GM18861 (cell line): Measurements from ENCODE around the gene ALDH1A2.
"Not testable (repeated sequence)": the region's sequence is repeated elsewhere in the genome, so short reads cannot be mapped to it uniquely, and the experiment has no call there.

ENCODE experiments used
- ATAC-seq: cut with Tn5 transposase; IDR thresholded peaks from one replicate; pipeline ENCODE4 v1.9.1; 2021; ENCODE audit not compliant: unreplicated experiment

The ALDH1A2 gene

DNA sequence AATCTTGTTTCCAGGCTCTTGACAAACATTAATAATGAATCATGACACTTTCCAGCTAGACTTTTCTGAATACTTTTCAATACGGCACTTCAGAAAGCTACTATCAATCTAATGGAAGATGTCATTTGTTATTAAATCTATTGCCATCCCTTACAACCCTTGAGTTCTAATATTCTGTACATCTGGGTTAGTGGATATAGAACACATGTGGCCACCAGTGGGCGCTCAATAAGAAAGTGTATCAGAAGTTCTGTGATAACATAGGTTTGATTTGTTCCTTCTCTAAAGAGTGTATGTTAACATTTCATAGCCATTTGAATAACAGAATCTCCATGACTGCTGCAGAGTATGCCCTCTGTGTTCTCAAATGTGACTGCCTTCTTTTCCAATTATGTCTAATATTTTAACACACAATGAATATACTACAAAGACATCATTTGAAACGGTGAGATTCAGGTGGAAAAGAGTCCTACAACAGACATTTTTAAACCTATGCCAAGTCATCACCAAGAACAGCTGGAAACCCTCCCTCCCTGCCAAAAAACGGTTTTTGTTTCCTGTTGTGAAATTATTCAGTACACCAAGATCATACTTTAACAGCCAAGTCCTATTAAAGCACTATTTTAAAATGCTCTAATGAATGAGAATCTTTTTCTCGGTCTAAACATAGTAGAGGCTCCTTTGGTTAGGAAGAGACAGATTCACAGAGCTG, 22.2 kb downstream of the ALDH1A2 start:
- ATAC-seq: no peak

DNA sequence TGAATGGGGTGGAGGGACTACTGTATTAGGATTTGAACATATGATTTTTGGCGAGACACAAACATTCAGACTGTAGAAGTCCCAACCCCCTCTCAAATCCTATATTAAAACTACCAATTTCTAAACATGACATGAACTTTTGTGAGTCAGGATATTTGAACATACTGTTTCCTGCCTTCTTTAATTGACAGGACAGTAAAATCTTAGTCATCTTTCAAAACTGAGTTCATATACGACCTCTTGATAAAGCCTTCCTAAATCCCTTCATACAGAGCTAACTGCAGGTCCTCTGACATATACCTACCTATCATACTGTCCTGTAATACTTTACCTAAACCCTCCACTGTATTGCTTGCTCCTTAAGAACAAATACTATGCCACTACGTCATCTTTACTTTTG, 23.5 kb downstream of the ALDH1A2 start:
- no peak for ATAC-seq

DNA sequence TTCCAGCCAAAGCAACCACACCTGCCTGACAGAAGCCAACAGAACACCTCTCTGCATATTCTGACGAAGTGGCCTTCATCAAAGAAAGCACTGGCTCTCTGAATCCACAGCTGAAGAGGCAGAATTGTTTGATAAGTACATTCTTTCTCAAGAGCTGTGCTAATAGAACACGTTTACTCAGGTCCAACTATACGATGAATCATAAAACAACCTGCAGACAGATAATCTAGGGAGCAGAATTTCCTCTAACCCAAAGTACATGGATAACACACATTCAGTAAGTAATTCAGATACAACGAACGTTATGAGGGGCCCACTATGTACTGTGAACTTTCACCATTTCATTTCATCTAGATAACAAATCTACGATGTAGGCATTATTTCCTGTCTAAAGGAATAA, 25.4 kb downstream of the ALDH1A2 start:
- ATAC-seq: no peak

DNA sequence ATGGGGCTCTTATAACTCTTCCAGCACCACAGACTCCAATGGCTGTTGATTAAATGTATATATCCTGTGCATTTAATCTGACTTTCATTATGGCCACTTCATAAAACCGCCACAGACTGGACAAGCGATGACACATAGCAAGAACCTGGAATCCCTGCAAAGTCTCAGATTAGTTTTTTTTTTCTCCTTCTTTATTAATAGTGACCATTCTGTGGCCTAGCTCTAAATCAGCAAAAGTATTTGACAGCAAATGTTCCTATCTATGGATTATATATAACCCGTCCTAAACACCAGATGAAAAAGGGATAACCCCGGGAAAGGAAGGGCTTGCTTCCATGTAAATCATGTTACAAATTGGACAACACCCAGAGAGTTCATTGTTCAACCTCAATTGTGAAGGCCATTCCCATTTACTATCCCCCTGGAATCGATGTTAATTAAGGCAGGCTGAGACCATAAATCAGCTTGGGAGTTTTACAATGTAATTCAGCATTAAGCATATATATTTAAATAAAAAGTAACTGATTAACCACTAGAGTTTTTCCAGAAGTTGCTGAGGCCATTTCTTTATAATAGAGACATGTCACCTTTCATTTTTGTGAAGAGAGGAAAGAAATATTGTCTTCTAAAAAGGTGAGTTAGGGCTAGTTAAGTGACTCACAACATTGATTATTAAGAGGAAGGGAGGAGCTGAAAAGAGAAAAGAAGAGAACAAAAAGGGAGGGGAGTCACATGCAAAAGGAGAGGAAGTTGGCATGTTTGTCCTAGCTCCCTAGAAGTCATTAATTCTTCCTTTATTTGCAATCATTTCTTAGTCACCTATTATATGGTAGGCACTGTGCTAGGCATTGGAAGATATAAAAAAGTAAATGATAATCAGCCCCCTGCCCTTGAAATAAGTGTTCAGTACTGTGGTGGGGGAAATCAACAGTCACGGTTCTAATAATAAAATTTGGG, 26.2 kb downstream of the ALDH1A2 start:
- ATAC-seq: no peak

DNA sequence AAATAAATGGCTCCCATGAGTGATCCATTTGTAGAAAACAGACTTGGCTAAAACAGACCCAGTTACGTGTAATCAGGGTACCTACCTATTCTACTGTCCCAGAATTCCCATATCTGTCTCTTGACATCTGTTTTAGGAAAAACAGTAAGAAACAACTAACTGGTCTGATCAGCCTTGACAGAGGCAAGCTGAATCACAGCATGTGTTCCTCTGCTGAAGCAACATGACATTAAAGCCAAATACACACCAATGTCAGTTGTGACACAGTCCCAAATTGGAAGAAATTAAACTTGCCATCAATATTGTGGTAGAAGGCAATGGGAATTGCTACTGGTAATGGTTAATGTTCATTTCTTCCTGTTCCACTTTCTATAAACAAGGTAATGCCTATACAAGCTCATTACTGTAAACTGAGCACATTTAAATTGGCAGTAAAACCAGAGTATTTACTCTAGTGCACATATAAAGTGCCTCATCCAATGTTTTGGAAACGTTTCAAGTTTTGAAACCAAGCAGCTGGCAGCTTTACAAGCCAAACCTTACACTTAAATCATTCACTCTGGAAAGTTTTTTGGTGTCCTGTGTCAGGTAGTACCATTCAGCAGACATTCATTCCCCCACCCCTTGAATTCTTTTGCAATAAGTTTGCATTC, 27.0 kb downstream of the ALDH1A2 start:
- ATAC-seq: no peak

DNA sequence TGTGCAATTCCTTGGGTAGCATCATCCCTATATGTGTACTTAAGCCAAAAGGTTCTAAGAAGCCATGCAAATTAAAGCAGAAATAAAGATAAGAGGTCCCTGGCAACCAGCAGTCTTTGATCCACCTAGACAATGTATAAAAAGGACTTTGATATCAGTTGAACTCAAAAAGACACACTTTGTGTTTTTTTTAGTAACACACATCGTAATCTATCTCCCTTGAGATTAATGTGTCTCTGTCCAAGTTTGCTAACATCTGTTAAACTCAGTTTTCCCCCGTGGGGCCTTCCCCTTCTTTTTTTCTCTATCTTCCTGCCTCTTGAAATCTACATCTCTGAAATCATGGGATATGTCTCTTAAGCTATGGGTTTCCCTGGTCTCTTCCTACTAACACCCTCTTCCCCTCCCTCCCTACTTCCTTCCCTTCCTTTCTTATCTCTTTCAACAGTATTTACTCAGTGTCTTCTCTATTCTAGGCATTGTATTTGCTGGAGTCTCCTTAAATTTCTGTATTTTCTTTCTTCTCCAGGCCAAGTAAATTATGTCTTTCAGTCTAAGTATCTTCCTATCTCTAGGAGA, 27.7 kb downstream of the ALDH1A2 start:
- ATAC-seq: no peak

DNA sequence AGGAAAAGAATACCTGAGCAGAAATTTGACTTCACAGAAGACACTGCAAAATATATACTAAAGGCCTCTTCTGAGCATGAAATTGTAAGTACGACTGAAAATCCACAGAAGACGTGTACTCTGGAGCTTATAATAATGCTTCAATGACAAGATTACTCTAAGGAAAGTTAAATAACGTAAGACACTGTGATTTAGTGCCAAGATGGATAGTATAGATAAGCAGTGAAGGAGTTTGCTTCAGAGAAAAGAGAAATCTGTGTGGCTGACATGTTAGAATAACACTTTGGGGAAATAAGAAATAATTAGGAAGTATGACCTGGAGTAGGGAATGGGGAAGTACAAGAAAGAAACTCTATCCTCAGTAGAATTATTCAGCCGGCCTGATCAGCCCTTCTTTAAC, 28.9 kb downstream of the ALDH1A2 start:
- ATAC-seq: no peak

DNA sequence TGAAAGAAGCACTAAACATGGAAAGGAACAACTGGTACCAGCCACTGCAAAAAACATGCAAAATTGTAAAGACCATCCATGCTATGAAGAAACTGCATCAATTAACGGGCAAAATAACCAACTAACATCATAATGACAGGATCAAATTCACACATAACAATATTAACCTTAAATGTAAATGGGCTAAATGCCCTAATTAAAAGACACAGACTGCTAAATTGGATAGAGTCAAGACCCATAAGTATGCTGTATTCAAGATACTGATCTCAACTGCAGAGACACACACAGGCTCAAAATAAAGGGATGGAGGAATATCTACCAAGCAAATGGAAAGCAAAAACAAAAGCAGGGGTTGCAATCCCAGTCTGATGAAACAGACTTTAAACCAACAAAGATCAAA, 37.1 kb downstream of the ALDH1A2 start:
- not testable (repeated sequence) for ATAC-seq

DNA sequence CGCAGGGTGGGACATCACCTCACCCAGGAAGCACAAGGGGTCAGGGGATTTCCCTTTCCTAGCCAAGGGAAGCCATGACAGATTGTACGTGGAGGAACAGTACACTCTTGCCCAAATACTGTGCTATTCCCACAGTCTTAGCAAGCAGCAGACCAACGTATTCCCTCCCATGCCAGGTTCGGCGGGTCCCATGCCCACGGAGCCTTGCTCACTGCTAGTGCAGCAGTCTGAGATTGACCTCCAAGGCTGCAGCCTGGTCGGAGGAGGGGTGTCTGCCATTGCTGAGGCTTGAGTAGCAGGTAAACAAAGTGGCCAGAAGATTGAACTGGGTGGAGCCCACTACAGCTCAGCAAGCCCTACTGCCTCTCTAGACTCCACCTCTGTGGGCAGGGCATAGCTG, 39.0 kb downstream of the ALDH1A2 start:
- ATAC-seq: no peak

DNA sequence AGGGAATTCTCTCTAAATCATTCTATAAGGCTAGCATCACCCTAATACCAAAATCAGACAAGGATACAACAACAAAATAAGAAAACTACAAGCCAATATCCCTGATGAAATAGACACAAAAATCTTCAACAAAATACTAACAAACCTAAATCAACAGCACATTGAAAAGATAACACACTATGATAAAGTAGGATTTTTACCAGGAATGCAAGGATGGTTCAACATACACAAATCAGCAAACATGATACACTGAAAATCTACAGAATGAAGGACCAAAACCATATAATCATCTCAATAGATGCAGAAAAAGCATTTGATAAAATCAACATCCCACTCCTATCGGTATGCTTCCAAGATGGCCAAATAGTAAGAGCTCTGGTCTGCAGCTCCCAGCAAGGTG, 39.5 kb downstream of the ALDH1A2 start:
- ATAC-seq: no peak

DNA sequence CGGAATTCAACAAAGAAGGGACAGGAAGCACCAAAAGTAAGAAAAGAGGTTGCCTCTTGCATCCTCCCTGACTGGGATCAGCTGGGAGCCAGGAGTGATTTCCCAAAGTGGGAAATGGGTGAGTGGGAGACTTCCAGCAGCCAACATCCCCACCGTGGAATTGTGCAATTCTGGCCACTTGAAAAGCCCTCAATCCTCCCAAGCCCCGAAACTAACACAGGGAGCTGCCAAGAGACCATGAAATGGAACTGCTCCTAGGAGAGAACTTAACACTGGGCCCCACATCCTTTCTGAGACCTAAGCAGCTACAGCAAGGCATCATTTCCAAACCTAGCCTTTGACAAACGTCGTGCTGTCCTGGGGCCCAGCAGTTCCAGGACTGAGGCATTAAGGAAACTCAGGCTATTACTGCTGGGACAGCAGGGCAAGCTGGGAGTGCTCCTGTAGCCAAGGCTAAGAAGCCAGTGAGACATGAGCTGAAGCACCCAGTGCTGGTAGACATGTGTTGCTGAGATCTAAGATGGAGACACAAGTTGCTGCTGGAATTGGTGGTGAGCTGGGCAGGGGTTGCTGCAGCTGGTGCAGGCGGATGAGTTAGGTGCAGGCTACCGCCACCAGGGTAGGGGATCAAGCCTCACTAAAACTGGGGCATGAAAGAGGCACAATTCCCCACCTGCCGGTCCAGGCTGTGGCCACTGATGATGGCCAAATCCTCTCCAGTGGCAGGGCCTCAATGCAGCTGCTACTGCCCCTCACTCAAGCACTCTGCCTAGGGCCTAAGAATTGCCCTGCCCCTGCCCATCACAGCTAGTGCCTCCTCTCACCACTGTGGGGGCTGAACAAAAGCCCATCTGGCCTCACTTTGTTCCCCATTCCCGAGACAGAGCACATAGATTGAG, 43.9 kb downstream of the ALDH1A2 start:
- ATAC-seq: no peak

DNA sequence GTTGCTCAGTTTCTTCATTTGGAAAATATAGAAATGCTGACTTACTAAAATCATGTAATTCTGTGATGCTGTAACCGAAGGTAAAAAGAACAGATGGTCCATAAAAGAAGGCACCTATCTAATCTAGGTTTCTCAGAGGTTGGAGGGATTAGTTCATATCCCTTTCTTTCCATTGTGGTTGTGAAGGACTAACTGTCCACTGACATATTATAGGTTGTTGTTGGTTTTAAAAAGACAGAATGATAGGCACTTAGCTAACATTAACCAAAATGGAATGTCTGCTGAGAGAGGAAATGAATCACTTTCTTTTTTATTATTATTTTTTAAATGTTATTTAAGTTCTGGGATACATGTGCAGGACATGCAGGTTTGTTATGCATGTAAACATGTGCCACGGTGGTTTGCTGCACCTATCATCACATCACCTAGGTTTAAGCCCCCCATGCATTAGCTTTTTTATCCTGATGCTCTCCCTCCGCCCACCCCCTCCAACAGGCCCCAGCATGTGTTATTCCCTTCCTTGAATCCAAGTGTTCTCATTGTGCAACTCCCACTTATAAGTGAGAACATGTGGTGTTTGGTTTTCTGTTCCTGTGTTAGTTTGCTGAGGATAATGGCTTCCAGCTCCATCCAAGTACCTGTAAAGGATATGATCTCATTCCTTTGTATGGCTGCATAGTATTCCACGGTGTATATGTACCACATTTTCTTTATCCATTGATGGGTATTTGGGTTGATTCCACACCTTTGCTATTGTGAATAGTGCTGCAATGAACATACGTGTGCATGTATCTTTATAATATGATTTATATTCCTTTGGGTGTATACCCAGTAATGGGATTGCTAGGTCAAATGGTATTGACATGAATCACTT, 45.8 kb downstream of the ALDH1A2 start:
- no peak for ATAC-seq

DNA sequence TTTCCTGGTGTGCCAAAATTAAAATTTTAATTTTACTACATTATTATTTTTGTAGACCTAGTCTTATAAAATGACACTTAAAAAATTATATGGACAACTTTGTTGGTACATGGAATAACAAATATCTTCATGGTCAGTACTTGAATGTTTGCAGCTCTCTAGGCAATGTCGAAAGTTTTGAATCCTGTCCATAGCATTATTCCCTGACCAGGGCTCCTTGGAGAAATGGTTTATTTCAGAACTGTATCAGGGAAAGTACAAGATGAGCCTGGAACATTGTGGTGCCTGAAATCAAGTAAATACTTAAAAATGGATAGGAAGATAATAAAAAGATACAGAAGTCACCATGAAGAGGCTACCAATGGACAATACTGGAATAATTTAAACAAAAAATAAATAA, 47.6 kb downstream of the ALDH1A2 start:
- ATAC-seq: no peak

DNA sequence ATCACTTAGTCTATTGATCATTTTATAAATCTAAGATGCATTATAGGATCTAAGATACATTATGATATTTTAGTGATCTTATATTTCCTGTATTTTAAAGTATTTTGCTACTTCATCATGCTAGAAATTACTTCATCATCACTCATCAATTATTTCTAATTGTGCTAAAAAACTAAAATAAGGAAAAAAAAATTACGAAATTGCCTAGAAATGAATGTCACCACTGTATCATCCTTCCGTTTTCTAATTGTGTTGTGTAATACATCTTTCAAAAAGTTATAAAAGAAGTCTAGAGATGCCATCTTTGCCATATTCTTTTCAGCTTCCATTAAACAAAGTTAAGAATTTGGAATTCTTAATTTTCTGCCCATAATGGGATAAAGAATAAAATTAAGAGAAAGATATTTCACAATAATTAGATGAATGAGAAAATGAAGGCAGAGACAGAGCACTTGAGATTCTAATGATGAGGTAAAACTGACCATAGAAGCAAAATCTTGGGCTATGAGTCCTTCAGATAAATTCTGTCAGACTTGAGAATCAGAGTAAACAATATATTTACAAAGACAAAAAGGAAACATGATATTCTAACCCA, 48.8 kb downstream of the ALDH1A2 start:
- no peak for ATAC-seq

DNA sequence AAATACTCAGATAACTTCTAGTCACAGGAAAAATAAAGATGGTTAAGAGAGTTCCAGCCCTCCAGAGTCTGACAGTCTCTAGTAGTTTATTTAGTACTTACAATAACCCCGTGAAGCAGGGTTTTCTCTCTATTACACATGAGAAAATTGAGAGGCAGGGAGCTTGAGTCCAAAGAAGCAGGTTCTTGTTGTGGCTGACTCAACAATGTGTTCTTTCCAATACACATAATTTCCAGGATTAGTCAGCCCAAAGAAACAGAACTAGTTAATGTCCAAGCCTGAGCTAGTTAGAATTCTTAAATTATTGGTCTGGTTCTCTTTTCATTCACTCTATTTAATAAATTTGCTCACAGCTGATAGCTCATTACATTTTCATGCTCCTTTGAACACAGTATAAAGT, 49.9 kb downstream of the ALDH1A2 start:
- ATAC-seq: no peak

DNA sequence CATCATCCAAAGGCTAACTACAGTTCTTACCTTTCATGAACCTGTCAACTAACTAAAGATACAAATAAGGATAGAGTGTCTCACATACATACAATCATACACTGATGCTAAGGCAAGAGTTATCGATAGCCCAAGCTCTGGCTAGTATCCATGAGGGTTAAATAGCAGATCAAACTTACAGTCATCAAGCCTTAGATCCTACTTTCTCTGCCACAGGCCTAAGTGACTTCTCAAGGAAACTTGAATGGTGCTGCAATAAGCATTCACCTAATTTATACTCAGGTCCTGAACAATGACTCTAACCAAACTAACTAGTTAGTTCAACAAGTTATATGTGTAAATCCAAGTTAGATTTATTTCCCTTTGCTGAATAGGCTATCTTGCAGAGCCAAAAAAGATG, 51.0 kb downstream of the ALDH1A2 start:
- no peak for ATAC-seq

DNA sequence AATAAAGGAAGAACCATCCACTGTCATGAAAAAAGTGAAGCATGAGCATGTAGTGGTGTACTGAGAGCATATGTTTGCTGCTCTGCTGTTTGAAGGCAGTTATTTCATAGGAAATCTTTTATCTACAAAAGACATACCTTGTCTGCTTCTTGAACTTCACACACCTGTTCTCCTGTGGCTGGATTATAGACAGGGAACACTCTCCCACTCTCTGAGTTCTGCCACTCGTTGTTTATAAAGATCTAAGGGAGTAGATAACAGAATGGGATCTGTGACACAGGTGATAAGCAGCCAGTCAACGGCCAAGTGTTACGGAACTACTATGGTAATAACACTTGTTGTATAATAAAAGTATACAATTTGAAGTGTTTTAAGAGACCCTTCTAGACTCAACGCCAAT, 51.5 kb downstream of the ALDH1A2 start:
- no peak for ATAC-seq

DNA sequence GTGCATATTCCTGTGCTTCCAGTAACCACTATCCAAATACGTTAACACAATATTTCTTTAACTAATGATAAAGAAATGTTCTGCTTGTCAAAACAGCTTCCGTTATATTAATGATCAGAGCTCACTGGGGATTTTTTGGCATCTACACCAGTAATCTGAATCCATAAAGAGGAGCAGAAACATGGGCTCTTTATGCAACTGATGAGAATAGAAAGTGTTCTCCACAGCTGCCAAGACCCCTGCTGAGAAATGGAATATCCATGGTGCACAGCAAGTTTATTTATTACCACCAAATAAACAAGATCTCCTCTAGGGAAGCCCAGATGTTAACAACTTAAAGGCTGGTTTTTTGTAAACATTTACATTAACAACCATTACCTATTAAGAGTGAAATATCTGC, 54.5 kb downstream of the ALDH1A2 start:
- no peak for ATAC-seq

DNA sequence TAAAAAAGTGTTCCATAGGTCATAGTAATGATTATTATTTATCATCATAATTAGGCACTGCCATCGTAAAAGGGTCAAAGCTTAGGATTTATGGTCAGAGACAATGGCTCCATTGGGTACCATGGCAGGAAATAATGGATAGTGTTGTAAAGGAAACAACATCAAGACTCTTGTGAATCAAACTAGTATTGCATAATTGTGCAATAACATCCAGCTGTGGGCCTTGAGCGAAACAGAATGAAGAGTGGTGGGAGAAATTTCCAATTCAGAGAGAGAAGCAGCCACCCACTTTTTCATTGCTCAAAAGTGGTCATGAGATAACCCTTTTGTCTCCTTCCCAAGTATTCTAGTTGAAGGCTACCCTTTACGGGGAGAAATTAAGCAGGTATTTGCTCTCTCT, 61.7 kb downstream of the ALDH1A2 start:
- ATAC-seq: no peak
